GM21825 (cell line): ENCODE results near the gene ATP2A1.
"Not testable (repeated sequence)": the region's sequence is repeated elsewhere in the genome, so short reads cannot be mapped to it uniquely, and the experiment has no call there.

Experiments used
- ATAC-seq: cut with Tn5 transposase; IDR thresholded peaks from one replicate; pipeline ENCODE4 v1.9.1; 2021; ENCODE audit warnings: mild to moderate bottlenecking, moderate library complexity; ENCODE audit not compliant: unreplicated experiment

Gene ATP2A1

DNA sequence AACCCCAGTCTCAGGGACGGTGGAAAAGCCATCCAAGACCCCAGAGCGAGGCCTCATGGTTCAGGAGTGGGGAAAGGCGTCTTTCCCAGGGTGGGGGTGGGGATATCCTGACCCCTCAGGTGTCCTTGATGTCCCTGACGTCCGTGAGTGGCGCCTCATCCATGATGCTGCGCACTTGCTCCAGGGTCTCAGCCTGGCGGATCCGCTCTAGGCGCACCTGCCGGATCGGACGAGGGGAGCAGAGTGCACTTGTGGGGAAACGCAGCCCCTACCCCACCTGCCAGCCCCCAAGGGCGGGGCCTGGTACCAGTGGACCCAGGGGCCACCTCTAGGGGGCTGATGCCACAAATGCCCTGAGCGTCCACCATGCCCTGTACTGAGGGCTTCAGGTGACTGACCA, 26.5 kb downstream of the ATP2A1 start:
- ATAC-seq = no peak

DNA sequence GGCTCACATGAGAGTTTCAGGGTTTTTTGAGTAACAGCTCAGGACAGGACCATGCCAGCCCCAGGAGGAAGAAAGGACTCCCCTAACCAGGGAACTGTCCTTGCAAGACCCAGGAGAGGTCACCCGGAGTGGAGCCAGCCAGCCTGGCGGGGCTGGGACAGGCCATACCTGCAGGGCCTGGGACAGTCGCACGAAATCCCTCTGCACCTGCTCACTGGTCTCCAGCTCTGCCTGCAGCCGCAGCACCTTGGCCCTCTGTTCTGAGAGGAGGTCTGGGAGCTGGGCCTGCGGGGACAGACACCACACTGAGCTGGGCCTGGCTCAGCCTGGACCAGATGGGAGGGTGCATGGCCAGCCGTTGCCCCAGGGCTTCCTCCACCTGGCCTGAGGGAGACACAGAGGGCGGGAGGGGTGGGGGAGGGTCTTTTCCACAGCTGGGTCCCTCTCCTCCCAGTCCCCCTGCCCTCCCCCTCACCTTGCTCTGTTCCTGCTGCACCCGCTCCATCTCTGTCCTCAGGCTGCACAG, 27.0 kb downstream of the ATP2A1 start:
- ATAC-seq = no peak

DNA sequence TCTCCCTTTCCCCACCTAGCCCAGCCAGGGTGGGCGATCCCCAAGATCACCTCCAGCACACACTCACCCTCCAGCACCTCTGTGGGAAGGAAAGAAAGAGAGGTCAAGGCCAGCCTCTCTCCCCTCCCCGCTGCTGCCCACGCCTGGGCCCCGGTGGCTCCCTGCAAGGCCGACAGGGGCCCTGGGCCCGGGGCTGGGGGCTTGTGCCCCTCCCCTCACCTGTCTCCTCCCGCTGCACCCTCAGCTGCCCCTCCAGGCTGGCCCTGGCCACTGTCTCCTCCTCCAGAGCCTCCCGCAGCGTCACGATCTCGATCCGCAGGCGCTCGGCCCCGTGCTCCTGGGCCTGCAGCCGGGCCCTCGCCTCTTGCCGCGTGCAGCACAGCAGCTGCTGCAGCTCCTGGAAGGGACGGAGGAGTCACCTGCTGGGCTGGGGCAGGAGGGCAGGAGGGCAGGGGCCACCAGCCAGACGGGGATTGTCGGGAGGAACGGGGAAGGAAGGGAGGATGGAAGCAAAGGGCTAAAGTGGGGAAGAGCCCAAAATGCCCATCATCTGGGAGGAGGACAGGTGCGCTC, 27.6 kb downstream of the ATP2A1 start:
- no peak for ATAC-seq

DNA sequence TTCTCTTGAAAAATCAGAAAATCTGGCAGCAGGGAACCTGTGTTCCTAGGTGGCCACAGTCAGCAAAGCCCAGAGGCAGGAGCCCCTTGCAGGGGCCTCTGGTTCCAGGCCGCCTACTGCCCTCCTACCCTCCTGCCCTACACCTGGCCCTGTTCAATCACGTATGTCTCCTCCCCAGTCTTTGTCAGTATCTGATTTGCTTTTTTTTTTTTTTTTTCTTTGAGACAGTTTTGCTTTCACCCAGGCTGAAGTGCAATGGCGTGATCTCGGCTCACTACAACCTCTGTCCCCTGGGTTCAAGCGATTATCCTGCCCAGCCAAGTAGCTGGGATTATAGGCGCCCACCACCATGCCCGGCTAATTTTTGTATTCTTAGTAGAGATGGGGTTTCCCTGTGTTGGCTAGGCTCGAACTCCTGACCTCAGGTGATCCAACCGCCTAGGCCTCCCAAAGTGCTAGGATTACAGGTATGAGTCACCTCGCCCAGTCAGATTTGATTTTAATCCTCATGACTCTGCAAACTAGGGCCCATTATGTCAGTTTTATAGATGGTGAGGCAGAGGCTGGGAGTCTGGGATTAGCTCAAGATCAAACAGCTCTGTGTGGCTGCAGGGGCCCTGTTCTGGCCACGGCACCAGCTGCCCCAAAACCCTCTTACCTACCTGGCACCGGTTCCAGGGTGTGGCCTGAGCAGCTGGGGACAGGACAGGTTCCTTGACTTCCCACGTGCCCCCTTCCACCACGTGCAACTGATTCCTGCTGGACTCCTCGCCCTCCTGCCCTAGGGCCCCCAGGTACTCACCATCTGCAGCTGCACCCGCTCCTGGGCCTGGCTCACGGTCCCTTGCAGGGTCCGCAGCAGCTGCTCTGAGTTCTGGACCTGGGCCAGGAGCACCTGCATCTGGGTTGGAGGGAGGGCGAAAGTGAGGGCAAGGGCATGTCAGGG, 32.1 kb downstream of the ATP2A1 start:
- ATAC-seq = no peak

DNA sequence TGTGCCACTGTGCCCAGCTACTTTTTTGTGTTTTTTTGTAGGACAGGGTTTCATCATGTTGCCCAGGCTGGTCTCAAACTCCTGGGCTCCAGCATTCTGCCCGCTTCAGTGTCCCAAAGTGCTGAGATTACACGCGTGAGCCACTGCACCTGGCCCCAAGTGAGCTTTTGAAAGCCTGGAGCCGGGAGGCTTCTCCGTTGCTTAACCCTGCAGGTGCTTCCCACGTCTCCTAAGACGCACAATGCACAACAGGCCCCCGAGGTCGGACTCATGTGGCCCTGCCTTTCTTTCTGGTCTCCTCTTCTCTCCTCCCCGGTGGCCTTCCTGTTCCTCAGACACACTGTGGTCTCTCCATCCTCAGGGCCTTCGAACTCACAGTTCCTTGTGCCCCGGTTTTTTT, 34.3 kb downstream of the ATP2A1 start:
- ATAC-seq = no peak

DNA sequence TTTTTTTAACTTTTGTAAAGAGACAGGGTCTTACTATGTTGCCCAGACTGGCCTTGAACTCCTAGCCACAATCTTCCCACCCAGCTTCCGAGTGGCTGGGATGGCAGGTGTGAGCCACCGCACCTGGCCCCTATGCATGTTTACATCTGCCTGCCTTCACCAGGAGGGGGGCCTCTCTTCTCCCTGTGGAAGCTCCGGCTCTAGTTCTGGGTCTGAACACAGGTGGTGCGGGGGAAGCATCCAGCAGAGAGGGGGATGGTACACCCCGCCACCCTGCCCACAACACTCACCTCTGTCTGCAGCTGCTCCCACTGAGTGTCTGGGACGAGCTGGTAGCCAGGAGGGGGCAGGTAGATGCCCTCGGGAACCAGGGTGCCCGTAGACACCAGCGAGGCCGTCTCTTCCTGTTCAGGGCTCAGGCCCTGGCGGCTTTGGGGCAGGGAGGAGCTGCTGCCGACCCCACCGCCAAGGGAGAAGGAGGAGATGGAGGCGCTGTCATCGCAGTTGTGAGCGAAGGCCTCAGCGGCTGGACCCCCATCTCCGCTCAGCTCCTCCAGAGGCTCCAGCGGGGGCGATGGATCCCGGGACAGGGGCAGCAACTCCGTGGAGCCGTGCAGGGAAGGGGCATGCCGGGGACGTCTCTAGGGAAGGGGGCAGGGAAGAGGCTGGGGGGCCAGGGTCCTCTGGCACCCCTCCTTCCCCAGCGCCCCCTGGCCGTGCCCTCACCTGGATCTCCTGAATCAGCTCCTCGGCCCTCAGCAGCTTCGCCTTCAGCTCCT, 35.8 kb downstream of the ATP2A1 start:
- ATAC-seq = no peak

DNA sequence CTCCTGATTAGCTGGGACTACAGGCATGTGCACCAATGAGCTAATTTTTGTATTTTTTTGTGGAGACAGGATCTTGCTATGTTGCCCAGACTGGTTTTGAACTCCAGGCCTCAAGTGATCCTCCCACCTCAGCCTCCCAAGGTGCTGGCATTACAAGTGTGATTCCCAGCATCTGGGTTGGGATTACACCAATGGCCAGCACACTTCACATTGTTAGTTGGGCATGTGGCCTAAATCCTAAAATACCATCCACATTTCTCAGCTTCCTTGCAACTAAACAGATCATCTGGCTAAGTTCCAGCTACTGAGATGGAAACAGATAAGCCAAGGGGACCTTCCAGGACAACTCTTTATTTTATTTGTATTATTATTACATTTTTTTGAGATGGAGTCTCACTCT, 36.9 kb downstream of the ATP2A1 start:
- ATAC-seq = no peak

DNA sequence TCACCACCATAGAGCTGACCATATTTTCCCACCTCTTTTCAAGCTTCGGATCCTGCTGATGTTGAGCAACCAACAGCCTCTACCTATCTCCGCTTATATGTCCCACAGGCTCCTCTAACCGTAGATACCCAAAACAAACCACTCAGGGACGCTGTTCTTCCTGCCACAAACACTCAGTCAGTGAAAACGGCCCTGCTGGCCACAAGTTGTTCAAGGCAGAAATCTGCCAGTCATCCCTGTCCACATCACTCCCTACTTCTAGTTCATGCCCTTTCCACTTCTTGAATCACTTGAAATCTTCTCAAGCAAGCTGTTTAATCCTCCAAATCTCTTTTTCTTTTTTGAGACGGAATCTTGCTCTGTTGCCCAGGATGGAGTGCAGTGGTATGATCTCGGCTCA, 38.8 kb downstream of the ATP2A1 start:
- no peak for ATAC-seq

DNA sequence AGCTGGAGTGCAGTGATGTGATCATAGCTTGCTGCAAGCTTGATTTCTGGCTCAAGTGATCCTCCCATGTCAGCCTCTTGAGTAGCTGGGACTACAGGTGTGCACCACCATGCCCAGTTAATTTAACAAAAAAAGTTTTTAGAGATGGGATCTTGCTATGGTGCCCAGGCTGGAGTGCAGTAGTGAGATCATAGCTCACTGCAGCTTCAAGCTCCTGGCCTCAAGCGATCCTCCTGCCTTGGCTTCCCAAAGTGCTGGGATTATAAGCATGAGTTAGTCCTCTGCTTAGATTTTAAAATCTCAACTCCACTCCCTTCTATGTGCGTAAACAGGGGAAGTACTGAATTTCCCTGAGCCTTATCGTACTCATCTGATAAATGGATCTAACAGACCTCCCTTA, 40.4 kb downstream of the ATP2A1 start:
- no peak for ATAC-seq

DNA sequence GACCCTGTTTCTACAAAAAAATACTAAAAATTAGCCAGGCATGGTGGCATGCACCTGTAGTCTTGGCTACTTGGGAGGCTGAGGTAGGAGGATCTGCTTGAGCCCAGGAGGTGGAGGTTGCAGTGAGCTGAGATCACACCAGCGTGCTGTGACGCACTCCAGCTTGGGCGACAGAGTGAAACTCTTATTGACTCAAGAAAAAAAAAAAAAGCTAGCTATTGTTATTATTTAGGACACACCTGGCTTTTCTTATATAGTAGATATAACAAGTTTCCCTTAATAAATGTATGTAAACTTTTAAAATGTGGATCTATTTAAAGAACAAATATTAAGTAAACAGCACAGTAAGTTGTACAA, 44.9 kb downstream of the ATP2A1 start:
- no peak for ATAC-seq

DNA sequence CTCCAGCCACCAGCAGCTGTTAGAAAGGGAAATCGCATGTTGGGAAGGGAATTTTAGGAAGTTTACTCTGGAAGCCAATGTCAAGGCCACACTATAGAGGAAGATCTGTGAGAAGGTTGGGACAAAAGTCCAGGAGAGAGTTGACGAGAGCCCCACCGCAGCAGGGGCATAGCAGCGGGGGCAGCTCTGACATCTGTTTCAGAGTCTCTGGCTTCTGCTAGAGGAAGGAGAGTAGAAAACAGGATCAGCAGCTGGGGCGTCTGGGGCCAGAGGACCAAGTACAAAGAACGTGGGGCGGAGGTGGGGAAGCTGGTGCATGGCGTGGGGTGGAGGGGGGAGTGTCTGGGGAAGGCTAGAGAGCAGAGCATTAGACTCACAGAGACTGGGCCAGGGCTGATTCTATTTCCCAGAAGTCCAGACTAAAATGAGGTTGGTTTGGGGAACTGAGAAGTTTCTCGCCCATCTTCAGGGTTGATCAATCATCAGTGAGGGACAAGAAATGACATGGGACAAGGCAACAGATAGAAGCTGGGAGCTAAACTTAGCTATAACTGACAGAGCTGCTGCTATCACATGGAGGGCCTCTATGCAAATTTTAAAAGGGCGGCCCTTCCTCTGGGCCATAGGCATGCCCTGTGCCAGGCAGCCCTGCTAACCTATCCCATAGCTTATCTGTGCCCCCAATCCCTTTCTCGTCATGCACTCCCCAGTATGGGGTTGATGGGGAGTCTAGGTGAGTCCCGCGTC, 45.5 kb downstream of the ATP2A1 start:
- ATAC-seq = peak; percentile 43

DNA sequence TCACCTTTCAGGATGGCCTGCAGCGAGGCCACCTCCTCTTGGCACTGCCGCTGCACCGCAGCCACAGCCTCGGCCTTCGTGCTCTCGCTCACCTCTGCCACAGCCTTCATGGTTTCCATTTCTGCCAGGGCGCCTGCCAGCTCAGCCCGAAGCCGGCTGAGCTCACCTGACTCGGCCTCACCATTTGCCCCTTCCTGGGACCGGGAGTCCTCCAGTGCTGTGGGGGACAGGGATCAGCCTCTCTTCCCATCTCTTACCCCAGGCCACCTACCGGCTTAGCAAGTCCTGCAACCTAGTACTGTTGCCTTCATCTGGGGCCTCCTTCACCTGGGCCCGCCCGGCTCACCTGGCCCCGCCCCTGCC, 46.1 kb downstream of the ATP2A1 start:
- peak; percentile 17 for ATAC-seq

DNA sequence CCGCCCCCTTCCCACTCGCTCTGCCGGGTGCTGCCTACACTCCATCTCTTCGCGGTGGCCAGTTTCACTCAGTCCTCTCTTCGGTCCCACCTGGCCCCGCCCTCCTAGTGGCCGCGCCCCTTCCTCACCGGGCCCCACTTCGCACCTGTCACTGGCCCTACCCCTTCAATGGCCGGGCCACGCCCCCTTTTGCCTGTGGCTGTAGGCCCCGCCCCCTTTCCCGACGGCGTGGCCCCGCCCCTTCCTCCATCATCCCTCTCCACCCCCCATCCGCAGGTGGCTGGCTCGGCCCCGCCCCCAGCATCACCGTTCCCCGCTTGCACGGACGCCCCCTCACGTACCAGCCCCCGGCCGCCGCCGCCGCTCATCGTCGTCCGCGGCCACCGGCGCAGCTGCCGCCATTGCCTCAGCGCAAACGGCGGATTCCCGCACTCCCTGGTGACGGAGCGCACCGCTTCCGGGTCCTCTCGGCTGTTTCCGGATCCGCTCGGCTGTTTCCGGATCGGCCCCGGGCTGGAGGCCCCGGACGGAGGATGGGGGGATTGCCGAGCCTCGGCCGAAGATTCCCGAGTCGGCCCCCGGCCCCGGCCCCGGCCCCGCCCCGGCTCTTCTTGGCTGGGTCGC, 46.6 kb downstream of the ATP2A1 start, which contains the start of gene RABEP2:
RABEP2 (minus strand) TSS at position 477 of the 624 bp plus-strand sequence; CDS start at position 402, 75 bp downstream.
- ATAC-seq = peak; percentile 47

DNA sequence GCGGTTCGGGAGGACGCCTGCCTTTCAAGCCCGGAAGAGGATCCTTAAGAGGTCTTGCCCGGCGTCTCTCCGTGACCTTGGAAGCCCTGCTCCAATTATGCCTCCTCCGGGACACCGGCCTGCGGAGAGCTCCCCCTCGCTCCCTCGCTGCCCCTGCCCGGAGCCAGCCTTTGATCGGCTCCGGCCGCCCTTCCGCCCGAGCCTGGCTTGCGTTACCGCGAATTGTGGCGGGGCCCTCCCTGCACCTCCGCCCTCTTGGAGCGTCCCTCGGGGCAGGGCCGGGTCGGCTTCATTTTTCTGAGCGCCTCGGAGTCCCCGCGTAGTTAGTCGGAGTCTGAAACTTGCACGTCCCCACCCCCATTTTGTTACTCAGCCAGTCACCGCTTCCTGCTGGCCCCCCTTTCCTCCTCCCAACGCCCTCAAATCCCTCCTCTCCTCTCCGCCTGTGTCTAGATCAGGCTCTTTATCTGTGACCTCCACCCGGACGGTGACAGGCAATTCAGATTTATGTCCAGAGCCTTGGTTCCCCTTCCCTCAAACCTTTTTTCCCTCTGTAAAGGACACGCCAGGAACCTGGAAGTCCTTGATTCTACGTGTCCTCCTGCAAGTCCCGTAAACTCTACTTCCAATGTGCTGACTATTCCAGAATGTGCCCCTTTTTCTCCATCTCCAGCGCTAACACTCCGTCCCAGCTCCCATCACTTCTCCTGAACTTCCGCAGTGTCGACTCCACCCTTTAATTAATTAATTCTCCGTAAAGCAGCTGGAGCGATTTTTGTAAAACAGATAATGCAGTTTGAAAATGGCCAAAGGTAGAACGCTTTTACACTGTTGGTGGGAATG, 47.3 kb downstream of the ATP2A1 start:
- ATAC-seq = peak; percentile 29

DNA sequence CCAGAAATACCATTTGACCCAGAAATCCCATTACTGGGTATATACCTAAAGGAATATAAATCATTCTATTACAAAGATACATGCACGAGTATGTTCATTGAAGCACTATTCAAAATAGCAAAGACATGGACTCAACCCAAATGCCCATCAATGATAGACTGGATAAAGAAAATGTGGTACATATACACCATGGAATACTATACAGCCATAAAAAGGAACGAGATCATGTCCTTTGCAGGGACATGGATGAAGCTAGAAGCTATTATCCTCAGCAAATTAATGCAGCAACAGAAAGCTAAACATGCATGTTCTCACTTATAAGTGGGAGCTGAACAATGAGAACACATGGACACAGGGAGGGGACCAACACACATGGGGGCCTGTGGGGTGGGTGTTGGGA, 48.0 kb downstream of the ATP2A1 start:
- ATAC-seq = not testable (repeated sequence)

DNA sequence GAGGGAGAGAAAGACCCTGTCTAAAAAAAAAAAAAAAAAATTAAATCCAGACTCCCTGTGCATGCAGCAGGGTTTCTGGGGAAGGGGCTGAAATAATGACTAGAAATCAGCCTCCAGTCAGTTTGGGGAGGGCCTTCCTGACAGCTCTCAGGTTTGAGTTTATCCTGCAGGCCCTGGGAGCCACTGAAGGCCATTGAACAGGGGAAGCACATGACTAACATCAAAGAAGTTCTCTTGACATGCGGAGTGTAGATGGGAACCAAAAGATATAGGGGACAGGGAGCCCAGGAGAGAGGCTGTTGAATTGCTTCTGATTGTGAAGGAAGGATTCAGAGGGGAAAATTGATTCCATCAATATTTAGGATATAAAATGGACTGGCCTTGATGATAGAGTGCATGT, 49.5 kb downstream of the ATP2A1 start:
- no peak for ATAC-seq

DNA sequence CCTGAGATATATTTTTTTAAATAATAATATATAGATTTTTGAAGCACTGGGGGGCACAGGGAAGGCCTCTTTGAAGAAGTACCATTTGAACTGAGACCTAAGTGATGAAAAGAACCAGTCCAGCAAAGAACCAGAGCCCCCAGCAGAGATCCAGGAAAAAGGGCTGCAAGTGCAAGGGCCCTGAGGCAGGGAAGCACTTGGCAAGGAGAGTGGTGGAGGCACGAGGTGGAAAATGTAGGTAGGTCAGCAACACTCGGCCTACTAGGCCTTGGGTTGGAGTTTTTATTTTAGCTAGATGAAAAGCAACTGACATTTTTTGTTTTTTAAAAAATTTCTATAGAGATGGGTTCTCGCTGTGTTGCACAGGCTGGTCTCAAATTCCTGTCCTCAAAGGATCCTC, 51.9 kb downstream of the ATP2A1 start:
- no peak for ATAC-seq

DNA sequence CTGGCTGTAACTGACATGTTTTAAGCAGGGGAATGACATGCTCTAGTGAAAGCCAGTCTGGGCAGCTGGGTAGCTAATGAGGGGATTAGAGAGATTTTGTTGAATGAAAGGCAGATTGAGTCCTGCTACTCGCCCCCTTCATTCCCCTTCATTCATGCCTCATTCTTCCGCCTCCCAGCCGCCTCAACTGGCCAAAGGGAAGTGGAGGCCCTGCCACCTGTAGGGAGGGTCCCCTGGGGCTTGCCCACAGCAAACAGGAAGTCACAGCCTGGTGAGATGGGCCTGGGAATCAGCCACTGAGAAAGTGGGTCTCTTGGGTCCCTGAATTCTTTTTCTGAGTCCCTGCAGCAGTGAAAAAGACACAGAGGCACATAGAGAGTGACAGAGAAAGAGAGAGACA, 52.4 kb downstream of the ATP2A1 start:
- no peak for ATAC-seq

DNA sequence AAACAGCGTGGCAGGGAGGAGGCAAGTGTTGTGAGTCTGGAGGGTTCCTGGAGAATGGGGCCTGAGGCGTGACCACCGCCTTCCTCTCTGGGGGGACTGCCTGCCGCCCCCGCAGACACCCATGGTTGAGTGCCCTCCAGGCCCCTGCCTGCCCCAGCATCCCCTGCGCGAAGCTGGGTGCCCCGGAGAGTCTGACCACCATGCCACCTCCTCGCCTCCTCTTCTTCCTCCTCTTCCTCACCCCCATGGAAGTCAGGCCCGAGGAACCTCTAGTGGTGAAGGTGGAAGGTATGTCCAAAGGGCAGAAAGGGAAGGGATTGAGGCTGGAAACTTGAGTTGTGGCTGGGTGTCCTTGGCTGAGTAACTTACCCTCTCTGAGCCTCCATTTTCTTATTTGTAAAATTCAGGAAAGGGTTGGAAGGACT, 53.5 kb downstream of the ATP2A1 start, which contains the start of gene CD19:
CD19 (plus strand) TSS at position 171 of the 425 bp plus-strand sequence; CDS start at position 201, 30 bp downstream.
- no peak for ATAC-seq
